PFSK-1 (cell line): ENCODE measurements around the gene USP2.

Experiments
- POLR2AphosphoS5 ChIP-seq: IDR thresholded peaks from 2 replicates; pipeline ENCODE4 v1.6.1; 2012; ENCODE audit warnings: low read depth, mild to moderate bottlenecking, control low read depth, low read length, moderate library complexity
- SIN3A ChIP-seq: IDR thresholded peaks from 2 replicates; pipeline ENCODE4 v1.6.1; 2012; ENCODE audit warnings: mild to moderate bottlenecking, low read length, moderate library complexity, borderline replicate concordance; ENCODE audit not compliant: insufficient read depth

DNA sequence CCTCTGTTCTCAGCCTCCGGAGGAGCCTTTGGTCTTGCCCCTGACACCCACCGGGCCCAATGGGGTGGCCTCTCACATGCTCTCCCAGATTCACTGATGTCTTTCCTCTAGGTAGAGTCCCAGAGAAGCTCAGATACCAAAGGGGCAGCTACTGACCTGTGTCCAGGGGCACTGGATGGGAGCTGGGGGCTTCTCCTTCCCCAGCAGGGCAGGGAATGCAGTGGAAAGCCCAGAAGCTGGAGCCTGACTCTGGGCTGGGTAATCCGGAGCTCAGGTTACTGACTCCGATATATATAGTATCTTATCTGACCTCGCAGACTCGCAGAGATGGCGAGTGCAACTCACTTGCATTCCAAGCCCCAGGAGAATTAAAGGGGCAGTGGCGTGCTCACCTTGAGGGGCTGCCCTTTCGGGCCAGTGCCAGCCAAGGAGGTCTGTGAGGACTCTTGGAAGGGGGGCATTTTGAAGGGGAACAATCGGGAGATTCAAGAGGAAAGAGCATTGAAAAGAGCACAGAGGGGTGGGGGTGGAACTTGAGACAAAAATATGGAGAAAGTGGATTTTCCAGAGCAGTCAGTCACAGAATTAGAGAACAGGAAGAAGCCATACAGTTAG lies 2.5 kb downstream of the USP2 start:
- TF ChIP-seq POLR2AphosphoS5 (no peak), SIN3A (no peak)
